Activated T-helper 17 cell treated with anti-CD3 and anti-CD28 coated beads, Interleukin-2, amount 50 U/mL, for 72 hours (primary cell): ENCODE measurements around the gene GRK4. TPM values are rescaled to one million over a fixed set of nuclear protein-coding genes. Genes with fewer than 3 reads are reported as not detected.
"Not testable (repeated sequence)": the region's sequence is repeated elsewhere in the genome, so short reads cannot be mapped to it uniquely, and the experiment has no call there.

Experiments
- ATAC-seq: fragments of 150-1000 bp; cut with Tn5 transposase; replicated peaks from 2 replicates; pipeline ENCODE4 v1.10.0; 2021; ENCODE audit warnings: mild to moderate bottlenecking, moderate library complexity
- H3K27ac Mint-ChIP-seq: one replicate; pipeline ENCODE4 v1.8.0; 2022; ENCODE audit warnings: mixed read lengths
- H3K27me3 Mint-ChIP-seq: one replicate; pipeline ENCODE4 v1.8.0; 2022; ENCODE audit warnings: mixed read lengths
- H3K36me3 Mint-ChIP-seq: one replicate; pipeline ENCODE4 v1.8.0; 2022; ENCODE audit warnings: low read depth, mild to moderate bottlenecking, mixed read lengths
- H3K4me1 Mint-ChIP-seq: one replicate; pipeline ENCODE4 v1.8.0; 2022; ENCODE audit warnings: mixed read lengths
- H3K4me3 Mint-ChIP-seq: one replicate; pipeline ENCODE4 v1.8.0; 2022; ENCODE audit warnings: mild to moderate bottlenecking, mixed read lengths
- H3K9me3 Mint-ChIP-seq: one replicate; pipeline ENCODE4 v1.8.0; 2022; ENCODE audit warnings: mixed read lengths
- total RNA-seq, 2 donors: library from RNA; stranded (reverse); gene quantifications; one replicate each; pipeline ENCODE4 v1.2.3, GENCODE V29; 2022

The GRK4 gene
- 1 to 10 TPM; 3.2 to 5.7 TPM for total RNA-seq

DNA sequence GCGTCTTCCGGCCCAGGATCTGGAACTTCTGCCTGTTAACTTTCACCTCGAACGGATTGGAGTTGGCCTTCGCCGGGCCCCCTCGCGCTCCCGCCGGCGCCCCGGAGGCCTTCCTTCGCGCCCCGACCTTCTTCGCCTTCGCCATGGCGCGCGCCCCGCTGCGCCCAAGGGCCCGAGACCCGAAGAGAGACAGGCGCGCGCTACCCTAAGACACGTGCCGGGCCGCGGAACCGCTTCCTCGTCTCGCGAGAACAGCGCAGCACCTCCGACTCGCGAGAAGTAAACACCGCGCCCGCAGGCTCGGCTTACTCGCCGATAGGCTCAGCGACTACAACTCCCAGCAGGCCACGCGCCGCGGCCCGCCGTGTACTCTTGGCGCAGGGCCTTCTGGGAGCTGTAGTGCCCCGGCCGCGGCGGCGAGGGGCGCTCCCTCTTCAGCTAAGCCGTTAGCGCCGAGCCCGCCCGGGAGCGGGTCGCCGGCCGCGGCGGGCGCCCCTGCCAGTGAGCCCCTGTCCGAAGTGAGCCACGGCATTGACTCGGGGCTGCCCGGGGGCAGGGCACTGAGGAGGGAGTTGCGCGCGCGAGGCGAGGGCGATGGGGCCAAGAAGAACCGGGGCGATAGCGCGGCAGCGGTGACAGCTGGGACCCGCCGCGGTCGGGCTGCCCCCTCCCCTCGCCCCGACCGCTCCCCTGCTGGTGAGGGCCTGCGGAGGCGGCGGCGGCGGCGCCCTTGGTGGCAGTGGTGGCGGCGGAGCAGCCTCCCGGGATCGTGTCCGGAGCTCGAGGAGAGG lies at the start of gene GRK4, which contains the start of gene NOP14:
Gene GRK4, plus strand, starts transcription at position 397 of the 791 bp plus-strand sequence. CDS start 500 bp downstream, outside the sequence.
Gene NOP14, minus strand, starts transcription at position 232 of the 791 bp plus-strand sequence. Its CDS starts 87 bp downstream, at position 145.
- H3K27ac Mint-ChIP-seq, result peak within 1 kb of the TSS; percentile 89
- H3K36me3 Mint-ChIP-seq, result peaks cover 40% of the 10 kb centered on the region
- H3K9me3 Mint-ChIP-seq, result no peaks in the 10 kb centered on the region
- peak within 1 kb of the TSS; percentile 88 for H3K4me3 Mint-ChIP-seq
- no peaks in the 10 kb centered on the region for H3K27me3 Mint-ChIP-seq
- ATAC-seq, result peak; percentile 91
- H3K4me1 Mint-ChIP-seq, result peaks cover 20% of the 10 kb centered on the region

GRCh38 chr4:2914256-2915126 lies 48.9 kb upstream of the GRK4 start:
- no peak overlapping the region for H3K4me3 Mint-ChIP-seq
- peaks cover 9% of the 10 kb centered on the region for H3K4me1 Mint-ChIP-seq
- H3K36me3 Mint-ChIP-seq, result peaks cover 93% of the 10 kb centered on the region
- ATAC-seq, result peak; percentile 57
- H3K27ac Mint-ChIP-seq, result no peak overlapping the region
- peaks cover under 1% of the 10 kb centered on the region for H3K9me3 Mint-ChIP-seq
- H3K27me3 Mint-ChIP-seq, result no peaks in the 10 kb centered on the region

GRCh38 chr4:2915789-2916188 lies 47.6 kb upstream of the GRK4 start:
- Mint-ChIP-seq H3K4me3 (no peak overlapping the region), H3K27me3 (no peaks in the 10 kb centered on the region), H3K9me3 (peaks cover 4% of the 10 kb centered on the region), H3K27ac (no peak overlapping the region), H3K36me3 (peaks cover 93% of the 10 kb centered on the region), H3K4me1 (peaks cover 22% of the 10 kb centered on the region)
- ATAC-seq, result no peak

DNA sequence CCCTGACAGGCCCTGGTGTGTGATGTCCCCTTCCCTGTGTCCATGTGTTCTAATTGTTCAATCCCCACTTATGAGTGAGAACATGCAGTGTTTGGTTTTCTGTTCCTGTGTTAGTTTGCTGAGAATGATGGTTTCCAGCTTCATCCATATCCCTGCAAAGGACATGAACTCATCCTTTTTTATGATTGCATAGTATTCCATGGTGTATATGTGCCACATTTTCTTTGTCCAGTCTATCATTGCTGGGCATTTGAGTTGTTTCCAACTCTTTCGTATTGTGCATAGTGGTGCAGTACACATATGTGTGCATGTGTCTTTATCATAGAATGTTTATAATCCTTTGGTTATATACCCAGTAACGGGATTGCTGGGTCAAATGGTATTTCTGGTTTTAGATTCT lies 46.7 kb upstream of the GRK4 start:
- not testable (repeated sequence) for H3K9me3 Mint-ChIP-seq, H3K27ac Mint-ChIP-seq, H3K27me3 Mint-ChIP-seq, ATAC-seq, H3K4me3 Mint-ChIP-seq
- Mint-ChIP-seq H3K4me1 (peaks cover 27% of the 10 kb centered on the region), H3K36me3 (peaks cover 93% of the 10 kb centered on the region)

- not testable (repeated sequence) for H3K27ac Mint-ChIP-seq, H3K4me3 Mint-ChIP-seq, H3K27me3 Mint-ChIP-seq, ATAC-seq, H3K9me3 Mint-ChIP-seq
- H3K4me1 Mint-ChIP-seq, result peaks cover 35% of the 10 kb centered on the region
- H3K36me3 Mint-ChIP-seq, result peaks cover 94% of the 10 kb centered on the region
These were observed 45.1 kb upstream of the GRK4 start for GRCh38 chr4:2918300-2918699.

DNA sequence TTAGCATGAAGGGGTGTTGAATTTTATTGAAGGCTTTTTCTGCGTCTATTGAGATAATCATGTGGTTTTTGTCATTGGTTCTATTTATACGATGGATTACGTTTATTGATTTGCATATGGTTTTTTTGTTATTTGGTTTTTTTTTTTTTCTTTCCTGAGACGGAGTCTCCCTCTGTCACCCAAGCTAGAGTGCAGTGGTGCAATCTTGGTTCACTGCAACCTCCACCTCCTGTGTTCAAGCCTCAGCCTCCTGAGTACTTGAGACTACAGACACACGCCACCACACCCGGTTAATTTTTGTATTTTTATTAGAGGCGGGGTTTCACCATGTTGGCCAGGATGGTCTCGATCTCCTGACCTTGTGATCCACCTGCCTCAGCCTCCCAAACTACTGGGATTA lies 44.7 kb upstream of the GRK4 start:
- H3K4me3 Mint-ChIP-seq, H3K9me3 Mint-ChIP-seq, H3K27me3 Mint-ChIP-seq, ATAC-seq, H3K27ac Mint-ChIP-seq: not testable (repeated sequence)
- Mint-ChIP-seq H3K36me3 (peaks cover 94% of the 10 kb centered on the region), H3K4me1 (peaks cover 39% of the 10 kb centered on the region)

DNA sequence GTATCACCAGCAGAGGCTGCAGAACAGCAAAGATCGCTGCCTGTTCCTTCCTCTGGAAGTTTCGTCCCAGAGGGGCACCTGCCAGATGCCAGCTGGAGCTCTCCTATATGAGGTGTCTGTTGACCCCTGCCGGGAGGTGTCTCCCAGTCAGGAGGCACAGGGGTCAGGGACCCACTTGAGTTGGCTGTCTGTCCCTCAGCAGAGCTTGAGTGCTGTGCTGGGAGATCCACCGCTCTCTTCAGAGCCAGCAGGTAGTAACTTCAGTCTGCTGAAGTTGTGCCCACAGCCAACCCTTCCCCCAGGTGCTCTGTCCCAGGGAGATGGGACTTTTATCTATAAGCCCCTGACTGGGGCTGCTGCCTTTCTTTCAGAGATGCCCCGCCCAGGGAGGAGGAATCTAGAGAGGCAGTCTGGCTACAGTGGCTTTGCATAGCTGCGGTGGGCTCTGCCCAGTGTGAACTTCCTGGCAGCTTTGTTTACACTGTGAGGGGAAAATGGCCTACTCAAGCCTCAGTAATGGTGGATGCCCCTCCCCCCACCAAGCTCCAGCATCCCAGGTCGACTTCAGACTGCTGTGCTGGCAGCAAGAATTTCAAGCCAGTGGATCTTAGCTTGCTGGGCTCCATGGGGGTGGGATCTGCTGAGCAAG lies 40.8 kb upstream of the GRK4 start:
- Mint-ChIP-seq H3K36me3 (peaks cover 80% of the 10 kb centered on the region), H3K4me3 (peak overlapping the region; percentile 48), H3K27ac (peak overlapping the region; percentile 83), H3K4me1 (peaks cover 39% of the 10 kb centered on the region)
- H3K9me3 Mint-ChIP-seq, H3K27me3 Mint-ChIP-seq, ATAC-seq: not testable (repeated sequence)

- Mint-ChIP-seq H3K36me3 (peaks cover 80% of the 10 kb centered on the region), H3K27ac (peak overlapping the region; percentile 83), H3K9me3 (peaks cover 4% of the 10 kb centered on the region), H3K27me3 (no peaks in the 10 kb centered on the region), H3K4me3 (peak overlapping the region; percentile 25), H3K4me1 (peaks cover 36% of the 10 kb centered on the region)
- no peak for ATAC-seq
These were observed 40.2 kb upstream of the GRK4 start for GRCh38 chr4:2923141-2923551.

DNA sequence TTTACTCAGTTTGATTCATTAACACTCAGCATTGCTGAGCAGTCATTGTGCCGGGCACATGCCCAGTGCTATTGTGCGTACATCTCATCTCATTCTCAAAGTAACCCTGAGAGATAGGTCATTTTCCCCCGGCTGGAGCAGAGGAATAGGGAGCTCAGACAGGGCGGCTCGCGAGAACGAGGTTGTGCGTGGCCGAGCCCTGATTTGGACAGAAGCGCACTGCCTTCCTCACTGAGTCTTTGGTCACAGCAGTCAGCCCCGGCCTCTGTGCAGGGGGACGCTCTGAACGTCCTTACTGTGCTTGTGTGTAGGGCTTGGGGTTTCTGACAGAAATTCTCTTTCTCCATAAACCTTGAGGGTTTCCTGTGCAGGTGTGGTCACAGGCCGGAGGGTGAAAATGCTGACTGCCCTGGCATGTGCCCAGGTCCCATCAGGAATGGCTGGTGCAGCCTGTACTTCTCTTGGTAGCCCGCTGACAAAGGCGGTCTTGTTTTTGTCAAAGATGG lies 39.6 kb upstream of the GRK4 start:
- ATAC-seq, result no peak
- Mint-ChIP-seq H3K4me3 (peak overlapping the region; percentile 25), H3K36me3 (peaks cover 80% of the 10 kb centered on the region), H3K27ac (peak overlapping the region; percentile 83), H3K9me3 (peaks cover 4% of the 10 kb centered on the region), H3K4me1 (peaks cover 33% of the 10 kb centered on the region), H3K27me3 (no peaks in the 10 kb centered on the region)

- Mint-ChIP-seq H3K36me3 (peaks cover 80% of the 10 kb centered on the region), H3K4me3 (no peak overlapping the region), H3K27ac (peak overlapping the region; percentile 58), H3K4me1 (peaks cover 32% of the 10 kb centered on the region), H3K27me3 (no peaks in the 10 kb centered on the region), H3K9me3 (peaks cover 4% of the 10 kb centered on the region)
- ATAC-seq, result no peak
These were observed 39.1 kb upstream of the GRK4 start for GRCh38 chr4:2924286-2924685.

DNA sequence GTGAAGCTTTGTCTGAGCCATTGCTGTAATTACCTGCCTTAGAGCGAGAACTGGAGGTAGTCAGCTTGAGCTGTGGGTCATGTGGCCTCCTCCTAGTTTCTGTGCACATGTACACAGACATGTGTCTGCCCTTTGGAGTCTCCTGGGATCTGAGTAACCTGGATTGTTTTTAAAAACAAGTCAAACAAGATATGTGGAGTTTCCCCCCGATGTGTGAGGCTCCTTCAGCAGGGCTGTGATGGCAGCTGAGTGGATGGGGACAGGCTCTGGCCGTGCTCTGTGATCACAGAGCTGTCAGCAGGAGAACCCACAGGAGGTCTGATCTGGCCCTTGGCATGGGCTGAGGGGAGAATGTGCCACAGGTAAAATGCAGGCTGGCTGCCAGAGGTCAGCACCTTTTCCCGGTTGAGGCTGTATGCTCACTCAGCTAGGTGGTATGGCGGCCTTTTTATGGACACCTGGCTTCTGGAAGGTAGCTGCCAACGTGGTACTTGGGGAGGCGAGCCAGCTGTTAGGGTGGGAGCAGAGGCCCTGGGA lies 38.5 kb upstream of the GRK4 start:
- H3K9me3 Mint-ChIP-seq, result no peaks in the 10 kb centered on the region
- no peaks in the 10 kb centered on the region for H3K27me3 Mint-ChIP-seq
- H3K27ac Mint-ChIP-seq, result peak overlapping the region; percentile 58
- H3K36me3 Mint-ChIP-seq, result peaks cover 80% of the 10 kb centered on the region
- H3K4me3 Mint-ChIP-seq, result no peak overlapping the region
- ATAC-seq, result no peak
- H3K4me1 Mint-ChIP-seq, result peaks cover 27% of the 10 kb centered on the region

- Mint-ChIP-seq H3K4me1 (peaks cover 20% of the 10 kb centered on the region), H3K4me3 (no peak overlapping the region), H3K27ac (peak overlapping the region; percentile 58), H3K9me3 (no peaks in the 10 kb centered on the region), H3K27me3 (no peaks in the 10 kb centered on the region), H3K36me3 (peaks cover 80% of the 10 kb centered on the region)
- ATAC-seq, result no peak
These were observed 37.9 kb upstream of the GRK4 start for GRCh38 chr4:2925496-2925895.

DNA sequence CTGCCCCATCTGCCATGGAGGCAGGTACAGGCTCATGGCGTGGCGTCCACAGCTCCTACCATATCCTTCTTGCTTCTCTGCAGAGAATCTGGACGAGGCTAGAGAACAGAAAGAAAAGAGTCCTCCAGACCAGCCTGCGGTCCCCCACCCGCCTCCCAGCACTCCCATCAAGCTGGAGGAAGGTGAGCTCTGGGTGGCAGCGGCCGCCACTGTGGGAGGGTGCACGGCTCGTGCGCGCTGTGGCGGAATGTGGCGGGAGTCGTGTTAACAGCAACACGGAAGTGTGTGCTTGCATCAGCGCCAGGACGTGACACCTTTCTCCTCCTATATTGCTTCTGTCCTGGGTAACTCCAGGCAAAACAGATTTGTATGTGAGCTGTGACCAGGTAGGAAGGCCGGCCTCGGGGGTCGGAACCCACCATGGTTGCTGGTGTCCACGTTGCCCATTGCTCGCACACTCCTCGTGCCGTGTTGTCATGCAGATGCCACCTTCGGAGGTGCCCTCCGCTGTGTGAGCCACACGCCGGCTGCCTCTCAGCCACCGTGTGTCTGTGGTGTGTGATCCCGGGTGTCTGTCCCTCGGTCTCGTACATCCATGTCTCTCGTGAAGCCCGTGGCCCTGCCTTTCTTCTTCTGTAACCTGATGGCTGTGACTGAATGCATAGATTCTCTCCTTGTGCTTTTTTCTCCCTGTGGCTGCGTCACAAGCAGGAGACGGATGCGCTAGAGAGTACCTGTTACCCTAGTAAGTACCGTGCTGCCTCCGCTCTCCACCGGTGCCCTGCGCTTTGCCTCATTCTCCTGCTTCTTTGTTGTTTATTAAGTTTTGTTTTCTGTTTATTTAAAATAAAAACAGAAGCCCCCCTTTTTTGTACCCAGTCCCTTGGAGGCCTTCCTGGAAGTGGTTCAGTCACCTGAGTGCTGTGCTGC lies 37.2 kb upstream of the GRK4 start:
- Mint-ChIP-seq H3K4me1 (peaks cover 16% of the 10 kb centered on the region), H3K9me3 (no peaks in the 10 kb centered on the region), H3K36me3 (peaks cover 80% of the 10 kb centered on the region), H3K27me3 (no peaks in the 10 kb centered on the region), H3K27ac (peak overlapping the region; percentile 58), H3K4me3 (no peak overlapping the region)
- ATAC-seq, result no peak
